ENCODE data around the gene NALCN. TPM values are rescaled to one million over a fixed set of nuclear protein-coding genes. Genes with fewer than 3 reads are reported as not detected.
A peak's percentile ranks its signal among the peaks of the same experiment; 100 is the strongest.

Gene NALCN
- total RNA-seq, 2 donors from 2014 or later, result 11.8 to 14.9 TPM

DNA sequence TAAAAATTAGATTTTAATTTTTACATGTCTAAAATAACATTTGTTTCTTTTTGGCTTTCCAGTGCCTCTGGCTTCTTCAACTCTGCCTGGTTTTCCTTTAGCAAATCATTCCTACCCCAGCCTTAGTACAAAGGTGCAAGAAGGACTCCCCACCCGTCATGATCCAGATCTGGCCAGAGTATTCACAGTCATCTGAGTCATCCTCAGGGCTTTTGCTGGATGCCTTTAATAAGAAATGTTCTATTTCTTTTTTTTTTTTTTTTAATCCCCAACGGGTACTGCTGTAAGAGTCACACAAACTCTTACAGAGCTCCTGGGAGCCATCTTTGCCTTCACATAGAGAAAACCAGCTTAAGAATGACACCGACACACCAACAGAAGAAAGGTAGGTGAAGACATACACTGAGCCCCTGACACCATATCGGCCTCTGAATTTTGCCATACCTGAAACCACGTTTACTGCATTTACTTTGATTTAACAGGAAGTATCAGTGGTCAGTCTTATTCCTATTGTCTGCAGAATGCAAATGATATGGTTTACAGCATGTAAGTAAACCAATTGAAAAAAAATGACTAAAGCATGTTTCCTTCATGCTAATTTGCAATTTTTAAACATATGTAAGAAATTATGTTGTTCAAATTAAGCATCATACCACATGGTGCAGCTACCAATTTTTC lies 184.4 kb downstream of the NALCN start:
- DNase-seq, result no peak
- intact Hi-C loops (cut with DNase I), result no loop called here

DNA sequence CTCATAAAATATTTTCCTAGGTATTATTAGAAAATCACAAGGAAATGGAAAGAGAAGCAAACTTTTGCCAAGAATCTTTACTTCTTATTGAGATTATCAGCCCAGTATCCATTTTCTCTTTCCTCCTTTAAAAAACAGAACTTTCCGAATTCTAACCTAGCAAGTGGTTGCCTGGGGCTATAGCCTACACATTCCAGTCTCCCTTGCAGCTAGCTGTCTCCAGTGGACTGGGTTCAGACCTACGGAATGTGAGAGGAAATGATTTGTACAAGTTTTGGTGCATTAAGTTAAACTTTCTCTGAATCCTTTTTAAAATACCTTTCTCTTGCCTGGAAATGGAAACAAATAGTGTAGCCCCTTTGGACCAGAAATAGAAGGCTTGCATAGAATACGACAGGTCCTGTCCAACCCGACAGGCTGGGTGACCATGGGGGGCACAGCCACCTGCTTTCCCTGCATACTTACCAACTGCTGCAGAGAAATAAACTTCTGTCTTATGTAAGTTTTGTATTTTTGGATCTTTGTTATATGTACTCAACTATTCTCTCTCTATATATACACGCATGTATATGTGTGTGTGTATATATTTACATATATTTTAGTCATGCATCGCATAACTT lies 185.9 kb downstream of the NALCN start:
- intact Hi-C loops (cut with DNase I), result no loop called here
- ATAC-seq, result no peak
- DNase-seq, result no peak

More for the DNA sequence above, 184.4 kb downstream of the NALCN start:
- ATAC-seq, result no peak

- ATAC-seq (no peak), DNase-seq (no peak)
- intact Hi-C loops (cut with DNase I), result no loop called here
Observed at GRCh38 chr13:101219609-101220265, 196.6 kb downstream of the NALCN start.

DNA sequence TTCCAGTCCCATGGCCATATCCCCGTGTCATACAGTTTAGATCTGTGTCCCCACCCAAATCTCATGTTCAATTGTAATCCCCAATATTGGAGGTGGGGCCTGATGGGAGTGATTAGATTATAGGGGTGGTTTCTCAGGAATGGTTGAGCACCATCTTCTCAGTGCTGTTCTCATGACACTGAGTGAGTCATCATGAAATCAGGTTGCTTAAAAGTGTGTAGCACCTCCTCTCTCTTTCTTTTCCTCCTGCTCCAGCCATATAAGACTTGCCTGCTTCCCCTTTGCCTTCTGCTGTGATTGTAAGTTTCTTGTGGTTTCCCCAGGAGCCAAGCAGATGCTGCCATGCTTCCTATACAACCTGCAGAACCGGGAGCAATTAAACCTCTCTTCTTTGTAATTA lies 197.8 kb downstream of the NALCN start:
- ATAC-seq, result no peak
- DNase-seq, result no peak
- intact Hi-C loops (cut with DNase I), result no loop called here

DNA sequence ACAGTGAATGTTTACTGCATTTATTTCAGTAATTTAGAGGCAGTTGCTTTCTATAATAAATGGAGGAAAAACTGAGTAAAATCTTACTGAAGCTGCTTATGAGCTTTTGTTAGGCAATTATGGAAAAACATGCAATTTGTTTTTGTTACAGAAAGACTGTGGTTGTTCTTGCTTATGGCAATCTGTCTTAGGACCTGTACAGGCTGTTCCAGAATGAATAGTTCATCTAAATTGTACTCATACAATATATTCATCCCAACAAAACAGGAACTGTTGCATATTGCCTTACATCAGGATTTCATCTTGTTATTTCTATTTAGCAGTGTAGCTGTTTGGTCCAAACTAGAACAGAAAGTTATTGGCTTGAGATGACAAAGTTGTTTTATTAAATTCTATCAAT lies 199.2 kb downstream of the NALCN start:
- ATAC-seq, result no peak
- DNase-seq, result no peak
- intact Hi-C loops (cut with DNase I), result no loop called here

DNA sequence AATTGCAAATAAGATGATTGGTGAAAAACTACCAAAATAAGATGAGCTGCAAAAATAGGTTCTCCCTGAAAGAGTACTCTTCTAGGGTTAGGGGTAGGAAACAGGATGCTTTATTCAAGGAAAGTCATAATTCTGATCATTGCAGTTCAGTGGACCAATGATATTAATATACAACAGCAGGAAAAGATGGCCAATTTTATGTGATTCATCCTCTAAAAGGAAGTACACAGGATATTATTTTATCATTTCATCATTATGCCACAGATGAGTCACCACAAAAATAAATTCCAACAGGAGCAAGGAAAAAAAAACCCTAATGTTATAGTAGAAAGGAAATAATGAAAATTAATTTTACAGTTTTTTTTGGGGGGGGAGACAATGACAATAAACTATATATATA lies 205.0 kb downstream of the NALCN start:
- DNase-seq (no peak), ATAC-seq (no peak)
- intact Hi-C loops (cut with DNase I), result no loop called here

- intact Hi-C loops (cut with DNase I), result no loop called here
- DNase-seq (no peak), ATAC-seq (no peak)
Observed at GRCh38 chr13:101210774-101211173, 205.5 kb downstream of the NALCN start.

GRCh38 chr13:101209206-101209893 lies 207.0 kb downstream of the NALCN start:
- DNase-seq (no peak), ATAC-seq (no peak)

DNA sequence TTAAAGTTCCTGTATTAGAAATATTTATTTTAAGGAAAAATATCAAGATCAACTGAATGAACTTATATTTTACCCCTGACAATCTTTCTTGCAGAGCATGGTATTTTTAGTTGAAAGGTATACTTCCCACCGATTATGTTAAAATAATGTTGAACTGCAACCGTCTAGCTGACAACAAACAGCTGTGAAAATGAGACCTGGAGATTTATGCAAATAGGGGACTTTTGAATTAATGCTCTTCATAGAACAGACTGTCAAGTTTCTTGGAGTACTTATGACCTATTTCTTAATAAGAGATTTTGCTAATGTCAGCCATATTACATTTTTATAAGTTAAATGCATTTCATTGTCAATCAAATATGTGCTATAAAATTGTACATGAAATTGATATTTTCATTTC lies 210.9 kb downstream of the NALCN start:
- ATAC-seq, result no peak
- DNase-seq, result no peak
- intact Hi-C loops (cut with DNase I), result no loop called here

More at GRCh38 chr13:101209206-101209893, 207.0 kb downstream of the NALCN start:
- intact Hi-C loops (cut with DNase I), result no loop called here

GRCh38 chr13:101204270-101205020 lies 211.9 kb downstream of the NALCN start:
- no peak for ATAC-seq
- no peak for DNase-seq
- intact Hi-C loops (cut with DNase I), result no loop called here

GRCh38 chr13:101202590-101202989 lies 213.7 kb downstream of the NALCN start:
- no peak for ATAC-seq
- intact Hi-C loops (cut with DNase I), result no loop called here

GRCh38 chr13:101190976-101191375 lies 225.3 kb downstream of the NALCN start:
- intact Hi-C loops (cut with DNase I), result no loop called here
- DNase-seq (no peak), ATAC-seq (no peak)

More at GRCh38 chr13:101202590-101202989, 213.7 kb downstream of the NALCN start:
- DNase-seq, result no peak

- intact Hi-C loops (cut with DNase I), result no loop called here
- peak in 1 of 2 donors; percentile 38 for ATAC-seq
- no peak for DNase-seq
Observed at GRCh38 chr13:101190337-101190736, 226.0 kb downstream of the NALCN start.

- intact Hi-C loops (cut with DNase I), result no loop called here
Observed at GRCh38 chr13:101185606-101186005, 230.7 kb downstream of the NALCN start.

DNA sequence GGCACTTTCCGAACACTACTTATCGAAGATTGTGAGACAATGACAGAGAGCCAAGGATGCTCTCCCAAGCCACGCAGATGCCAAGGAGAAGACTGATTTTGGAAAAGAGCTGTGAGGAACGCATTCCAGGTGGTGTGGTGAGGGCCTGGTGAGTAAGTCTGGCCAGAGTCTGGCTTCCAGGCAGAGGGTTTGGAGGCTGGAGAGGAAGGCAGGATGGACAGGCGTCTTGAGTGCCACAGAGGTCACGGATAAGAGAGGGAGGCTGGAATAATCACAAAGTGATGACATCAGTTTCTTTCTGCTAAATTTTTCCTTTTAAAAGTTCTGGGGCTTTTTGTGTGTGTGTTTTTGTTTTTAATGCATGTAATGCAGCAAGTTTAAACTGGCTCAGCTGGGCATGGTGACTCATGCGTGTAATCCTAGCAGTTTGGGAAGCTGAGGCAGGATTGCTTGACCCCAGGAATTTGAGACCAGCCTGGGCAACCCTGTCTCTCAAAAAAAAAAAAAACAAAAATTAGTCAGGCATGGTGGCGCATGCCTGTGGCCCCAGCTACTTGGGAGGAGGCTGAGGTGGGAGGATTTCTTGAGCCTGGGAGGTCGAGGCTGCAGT lies 235.1 kb downstream of the NALCN start:
- intact Hi-C loops (cut with DNase I), result no loop called here
- DNase-seq (no peak), ATAC-seq (no peak)

More at GRCh38 chr13:101185606-101186005, 230.7 kb downstream of the NALCN start:
- DNase-seq (no peak), ATAC-seq (no peak)

DNA sequence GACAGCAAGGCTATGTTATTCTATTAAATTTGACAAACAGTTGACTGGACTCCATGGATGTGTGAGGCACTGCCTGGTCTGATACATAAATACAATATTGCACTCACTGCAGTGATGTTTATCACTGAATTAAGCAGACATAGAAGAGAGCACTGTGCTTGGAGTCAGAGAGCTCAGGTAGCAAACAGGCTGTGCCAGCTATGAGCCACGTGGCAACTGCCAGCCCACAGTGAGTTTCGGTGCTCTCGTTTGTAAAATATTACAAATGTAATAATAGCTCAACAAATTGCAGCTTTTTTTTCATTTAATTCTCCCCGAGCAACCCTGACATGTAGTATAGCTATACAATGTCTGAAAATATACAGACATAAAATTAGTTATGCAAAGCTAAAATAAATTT lies 237.3 kb downstream of the NALCN start:
- DNase-seq (no peak), ATAC-seq (no peak)
- intact Hi-C loops (cut with DNase I), result no loop called here

DNA sequence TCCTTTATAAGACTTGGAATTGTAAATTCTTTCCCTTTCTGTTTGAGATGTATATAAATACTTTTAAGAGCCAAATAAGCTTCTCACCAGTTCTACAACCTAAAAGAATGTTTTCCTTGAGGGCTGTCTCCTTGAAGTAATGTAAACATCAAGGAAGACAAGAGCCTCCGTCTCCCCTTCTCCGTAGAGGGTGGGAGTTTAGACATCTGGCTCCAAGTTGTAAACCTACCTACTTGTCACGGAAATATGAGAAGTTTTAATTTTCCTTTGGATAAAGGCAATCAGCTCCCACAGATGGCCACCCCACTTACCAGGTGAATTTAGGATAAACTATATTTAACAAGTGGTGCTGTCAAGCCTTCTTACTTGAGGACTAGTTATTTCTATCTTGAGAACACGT lies 237.9 kb downstream of the NALCN start:
- ATAC-seq, result no peak
- intact Hi-C loops (cut with DNase I), result no loop called here
- DNase-seq, result no peak

DNA sequence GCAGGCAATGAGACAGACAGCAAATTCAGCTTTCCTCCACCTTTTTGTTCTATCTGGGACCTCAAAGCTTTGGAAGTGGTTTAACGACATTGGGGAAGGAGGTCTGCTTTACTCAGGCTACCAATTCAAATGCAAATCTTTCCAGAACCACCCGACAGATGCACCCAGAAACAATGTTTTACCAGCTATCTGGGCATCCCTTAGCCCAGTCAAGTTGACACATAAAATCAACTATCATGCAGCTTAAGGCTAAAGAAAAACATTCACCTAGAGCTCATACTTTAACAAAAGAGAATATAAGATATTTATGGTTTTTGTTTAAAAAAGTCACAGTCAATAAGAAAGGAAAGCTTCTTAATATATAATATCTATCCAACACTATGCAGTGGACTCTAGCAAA lies 246.0 kb downstream of the NALCN start:
- intact Hi-C loops (cut with DNase I), result no loop called here
- DNase-seq, result no peak
- no peak for ATAC-seq

DNA sequence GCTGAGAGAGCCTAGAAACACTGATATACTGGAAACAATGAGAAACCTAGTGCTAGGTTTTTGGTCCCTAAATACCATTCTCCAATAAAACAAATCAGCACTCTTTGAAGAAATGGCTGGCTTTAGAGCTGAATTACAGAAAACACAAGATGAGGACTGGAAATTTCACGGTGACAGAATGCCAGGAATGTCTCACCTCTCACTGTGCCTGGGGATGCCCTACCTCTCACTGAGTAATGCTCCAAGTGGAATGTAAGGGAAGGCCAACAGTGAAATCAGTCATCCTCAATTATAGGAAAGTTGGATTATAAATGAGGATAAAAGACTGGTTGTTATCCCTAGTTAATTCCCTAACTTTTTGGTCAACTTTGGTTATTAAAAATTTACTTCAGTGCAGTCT lies 259.0 kb downstream of the NALCN start:
- intact Hi-C loops (cut with DNase I), result loop anchor here in 1 of 2 donors (10.0 kb wide), 1 partner anchor 318 kb away; no protein-coding TSS in a partner anchor

More for the DNA sequence above, 259.0 kb downstream of the NALCN start:
- no peak for DNase-seq
- ATAC-seq, result no peak
